ENCODE measurements around the gene ELAVL4.

The ELAVL4 gene

GRCh38 chr1:50129201-50129600 lies 20.5 kb downstream of the ELAVL4 start:
- DNase-seq (ENCODE audit: low read depth): no peak
- no peak overlapping the region for H3K4me3 ChIP-seq (ENCODE audit: low read depth, low read length)
- in situ Hi-C loops (cut with HindIII; ENCODE audit: low sequenced_read_pairs): no loop called here
- no peak for TF ChIP-seq CTCF (IDR thresholded peaks at IDR 0.05; ENCODE audit: low read depth, low read length, missing control alignments)

DNA sequence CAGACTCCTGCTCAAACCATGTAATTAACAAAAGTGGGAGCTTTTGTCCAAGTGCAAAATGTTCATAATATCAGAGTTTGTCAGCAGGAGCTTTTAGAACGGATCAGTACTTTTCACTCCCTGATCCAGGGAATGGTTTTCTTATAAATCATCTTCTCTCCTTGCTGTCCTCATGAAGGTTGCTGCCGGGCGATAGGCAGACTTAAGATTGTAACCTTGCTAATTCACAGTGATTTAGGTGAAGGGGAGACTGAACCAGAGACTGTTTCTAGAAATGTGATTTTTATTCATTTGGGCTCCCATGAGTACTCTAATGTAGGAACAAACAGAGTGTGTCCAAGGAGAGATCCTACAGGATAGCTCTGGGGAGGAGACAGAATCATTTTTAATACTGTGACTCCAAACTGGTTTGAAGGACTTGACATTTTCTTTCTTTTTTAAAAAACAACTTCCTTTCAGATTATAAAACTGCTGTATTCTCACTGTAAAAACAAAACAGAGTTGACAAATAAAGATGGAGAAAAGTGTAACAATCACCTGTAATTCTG lies 23.7 kb downstream of the ELAVL4 start:
- no peak for TF ChIP-seq CTCF (IDR thresholded peaks at IDR 0.05; ENCODE audit: low read depth, low read length, missing control alignments)
- DNase-seq (ENCODE audit: low read depth): no peak
- no peak overlapping the region for H3K4me3 ChIP-seq (ENCODE audit: low read depth, low read length)
- in situ Hi-C loops (cut with HindIII; ENCODE audit: low sequenced_read_pairs): no loop called here

- TF ChIP-seq CTCF (IDR thresholded peaks at IDR 0.05; ENCODE audit: low read depth, low read length, missing control alignments): no peak
- in situ Hi-C loops (cut with HindIII; ENCODE audit: low sequenced_read_pairs): no loop called here
- no peak overlapping the region for H3K4me3 ChIP-seq (ENCODE audit: low read depth, low read length)
- no peak for DNase-seq (ENCODE audit: low read depth)
Observed at GRCh38 chr1:50135716-50136115, 27.0 kb downstream of the ELAVL4 start.

DNA sequence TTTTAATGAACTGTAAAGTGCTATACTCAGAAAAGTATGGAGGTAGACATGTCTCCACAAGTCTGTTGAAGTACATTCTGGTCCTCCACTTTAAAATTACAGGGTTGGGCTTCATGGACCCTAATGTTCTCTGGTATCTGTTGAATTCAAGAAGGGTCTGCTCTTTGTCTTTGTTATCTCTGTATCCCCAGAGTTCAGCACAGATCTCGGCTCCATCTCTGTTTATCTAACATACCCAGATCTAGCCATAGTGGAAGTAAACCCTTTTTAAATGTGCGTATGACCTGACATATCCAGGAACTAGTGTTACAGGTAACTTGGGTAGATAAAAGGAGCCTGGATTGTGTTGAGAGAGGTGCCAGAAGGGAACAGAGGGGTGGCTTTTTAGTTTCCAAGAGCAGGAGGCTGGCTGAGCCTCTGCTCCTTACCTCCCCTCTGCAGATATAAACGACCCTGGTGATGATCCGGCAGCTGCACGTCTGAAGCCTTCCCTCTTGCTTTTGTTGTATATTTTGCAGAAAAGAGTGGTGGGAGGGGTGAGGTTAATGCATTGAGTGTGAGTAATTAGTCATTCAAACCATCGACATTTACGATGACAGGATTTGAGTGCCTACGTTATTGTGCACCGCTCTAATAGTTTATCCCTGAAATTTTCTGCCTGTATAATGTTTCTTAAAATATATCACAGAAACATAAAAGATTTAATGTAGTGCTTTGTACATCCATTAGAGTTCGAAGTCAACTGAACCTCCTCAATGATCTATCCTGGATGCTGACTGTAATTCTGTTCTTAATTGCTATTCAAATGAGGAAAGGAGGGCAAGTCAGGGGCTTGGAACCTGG lies 30.8 kb downstream of the ELAVL4 start:
- H3K4me3 ChIP-seq (ENCODE audit: low read depth, low read length): no peak overlapping the region
- DNase-seq (ENCODE audit: low read depth): no peak
- in situ Hi-C loops (cut with HindIII; ENCODE audit: low sequenced_read_pairs): no loop called here
- no peak for TF ChIP-seq CTCF (IDR thresholded peaks at IDR 0.05; ENCODE audit: low read depth, low read length, missing control alignments)

DNA sequence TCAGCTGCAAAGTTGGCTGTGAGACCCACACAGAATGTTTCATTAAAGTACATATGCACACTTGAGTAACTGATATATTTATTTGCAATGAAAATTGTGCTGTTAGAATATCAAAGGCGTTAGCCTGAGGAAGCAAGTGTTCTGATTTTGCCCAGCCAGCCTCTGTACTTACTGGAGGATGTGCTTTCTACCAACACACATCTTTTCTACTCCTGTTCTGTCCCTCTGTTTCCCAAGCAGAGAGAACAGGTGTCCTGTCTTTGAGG lies 31.4 kb downstream of the ELAVL4 start:
- no peak for DNase-seq (ENCODE audit: low read depth)
- no peak overlapping the region for H3K4me3 ChIP-seq (ENCODE audit: low read depth, low read length)
- TF ChIP-seq CTCF (IDR thresholded peaks at IDR 0.05; ENCODE audit: low read depth, low read length, missing control alignments): no peak
- in situ Hi-C loops (cut with HindIII; ENCODE audit: low sequenced_read_pairs): no loop called here

GRCh38 chr1:50147191-50147850 lies 38.6 kb downstream of the ELAVL4 start:
- TF ChIP-seq CTCF (IDR thresholded peaks at IDR 0.05; ENCODE audit: low read depth, low read length, missing control alignments): no peak
- in situ Hi-C loops (cut with HindIII; ENCODE audit: low sequenced_read_pairs): no loop called here
- no peak for DNase-seq (ENCODE audit: low read depth)
- no peak overlapping the region for H3K4me3 ChIP-seq (ENCODE audit: low read depth, low read length)

All from astrocyte of the cerebellum (primary cell).